HG03460 (cell line): Measurements from ENCODE around the gene MAST2.
A peak's percentile ranks its signal among the peaks of the same experiment; 100 is the strongest.

Experiments
- ATAC-seq: cut with Tn5 transposase; IDR thresholded peaks from one replicate; pipeline ENCODE4 v1.9.1; 2021; ENCODE audit not compliant: unreplicated experiment

The MAST2 gene

DNA sequence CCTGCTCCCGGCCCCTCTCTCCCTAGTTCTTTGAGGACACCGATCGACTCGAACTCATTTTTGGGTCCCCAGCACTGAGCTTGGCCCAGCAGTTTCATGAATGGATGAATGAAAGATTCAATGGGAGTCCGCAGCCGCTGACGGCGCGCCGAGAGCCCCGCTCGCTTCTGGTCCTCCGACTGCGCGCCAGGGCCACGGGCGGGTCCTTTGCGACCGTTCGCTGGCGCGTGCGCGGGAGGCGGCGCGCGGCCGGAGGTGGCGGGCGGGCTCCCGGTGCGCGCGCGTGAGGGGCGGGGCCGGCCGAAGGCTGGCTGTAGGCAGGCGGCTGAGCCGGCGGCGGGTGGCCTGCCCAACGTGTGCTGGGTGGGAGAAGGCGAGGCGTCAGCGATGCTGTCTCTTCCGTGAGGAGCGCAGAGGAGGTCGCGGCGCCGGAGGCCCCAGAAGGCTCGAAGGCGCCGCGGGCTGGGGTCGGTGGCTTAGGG lies at the start of gene MAST2:
Gene MAST2, plus strand, starts transcription at position 314 of the 482 bp plus-strand sequence. CDS start 284 bp downstream, outside the sequence.
- peak; percentile 83 for ATAC-seq

GRCh38 chr1:45755697-45756096 lies 47.7 kb upstream of the MAST2 start:
- no peak for ATAC-seq

DNA sequence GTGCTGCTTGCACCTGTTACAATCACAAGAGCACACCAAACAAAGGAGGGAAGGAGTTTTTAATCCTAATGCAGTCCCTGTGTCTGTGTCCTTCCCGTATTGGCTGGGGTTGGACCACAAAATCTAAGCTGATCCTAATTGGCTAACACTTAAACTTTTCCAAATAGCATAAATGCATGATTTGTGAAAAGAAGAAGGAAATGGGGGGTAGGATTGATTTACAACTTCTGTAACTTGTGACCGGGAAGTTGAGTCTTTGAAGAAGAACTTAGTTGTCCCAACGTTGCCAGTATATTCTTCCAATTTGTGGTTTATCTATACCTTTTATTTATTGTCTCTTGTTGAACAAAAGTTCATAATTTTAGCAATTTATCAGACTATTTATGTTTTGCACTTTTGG lies 41.1 kb upstream of the MAST2 start:
- ATAC-seq, result no peak

DNA sequence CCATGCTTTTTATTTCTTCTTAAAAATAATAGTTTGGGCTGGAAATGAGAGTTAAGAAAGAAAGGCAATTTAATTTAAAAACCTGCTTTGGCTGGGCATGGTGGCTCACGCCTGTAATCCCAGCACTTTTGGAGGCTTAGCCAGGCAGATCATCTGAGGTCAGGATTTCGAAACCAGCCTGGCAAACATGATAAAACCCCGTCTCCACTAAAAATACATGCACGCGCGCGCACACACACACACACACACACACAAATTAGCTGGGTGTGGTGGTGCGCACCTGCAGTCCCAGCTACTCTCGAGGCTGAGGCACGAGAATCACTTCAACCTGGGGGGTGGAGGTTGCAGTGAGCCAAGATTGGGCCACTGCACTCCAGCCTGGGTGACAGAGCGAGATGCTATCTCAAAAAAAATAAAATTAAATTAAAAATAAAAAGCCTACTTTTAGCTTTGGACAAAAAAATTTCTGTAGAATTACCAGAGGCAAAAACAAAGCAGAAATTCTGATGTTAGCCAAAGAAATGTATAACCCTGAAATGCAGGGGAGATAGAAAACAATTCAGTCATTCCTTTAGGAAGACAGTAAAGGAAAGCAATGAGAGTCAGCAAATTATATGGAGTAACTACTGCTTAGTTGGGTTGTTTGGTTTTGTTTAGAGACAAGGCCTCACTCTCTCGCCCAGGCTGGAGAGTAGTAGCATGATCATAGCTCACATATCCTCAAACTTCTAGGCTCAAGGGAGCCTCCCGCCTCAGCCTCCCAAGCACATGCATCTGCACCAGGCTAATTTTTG lies 37.2 kb upstream of the MAST2 start:
- ATAC-seq, result no peak

GRCh38 chr1:45767035-45767434 lies 36.4 kb upstream of the MAST2 start:
- ATAC-seq, result no peak

DNA sequence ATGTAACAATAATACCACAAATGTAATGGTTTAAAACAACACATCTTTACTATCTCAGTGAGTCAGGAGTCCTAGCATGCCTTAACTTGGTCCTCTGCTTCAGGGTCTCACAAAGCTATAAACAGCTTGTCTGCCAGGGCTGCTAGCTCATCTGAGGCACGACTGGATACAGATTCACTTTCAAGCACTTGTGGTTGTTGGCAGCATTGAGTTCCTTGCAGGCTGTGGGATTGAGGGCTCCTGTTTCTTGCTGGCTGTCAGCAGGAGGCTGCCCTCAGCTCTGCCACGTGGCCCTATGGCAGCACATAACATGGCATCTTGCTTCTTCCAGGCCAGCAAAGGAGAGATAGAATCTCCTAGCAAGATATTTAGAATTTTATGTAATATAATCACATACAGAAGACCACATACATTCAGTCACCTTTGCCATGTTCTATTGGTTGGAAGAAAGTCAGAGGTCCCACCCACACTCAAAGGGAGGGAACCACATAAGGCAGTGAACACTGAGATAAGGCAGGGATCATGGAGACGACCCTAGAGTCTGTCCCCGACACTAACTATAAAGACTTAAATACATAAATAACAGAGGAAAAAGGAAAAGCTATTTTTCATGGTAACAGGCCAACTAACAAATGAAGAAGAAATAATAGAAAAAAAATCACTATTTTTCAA lies 34.0 kb upstream of the MAST2 start:
- no peak for ATAC-seq

DNA sequence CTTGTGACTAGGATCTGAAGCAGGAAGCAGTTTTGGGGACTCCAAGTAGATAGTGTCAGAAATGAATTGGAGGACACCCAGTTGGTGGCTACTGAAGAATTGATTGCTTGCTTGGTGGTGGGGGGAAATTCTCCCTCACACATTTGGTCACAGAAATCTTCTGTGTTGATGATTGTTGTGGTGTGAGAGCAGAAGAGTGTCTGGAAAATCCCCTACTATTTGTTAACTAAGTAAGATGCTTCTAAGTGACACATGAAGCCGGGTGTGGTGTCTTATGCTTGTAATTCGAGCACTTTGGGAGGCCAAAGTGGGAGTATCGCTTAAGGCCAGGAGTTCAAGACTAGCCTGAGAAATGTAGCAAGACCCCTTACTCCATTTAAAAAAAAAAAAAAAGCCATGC lies 30.4 kb upstream of the MAST2 start:
- ATAC-seq, result no peak

- no peak for ATAC-seq
Measured at GRCh38 chr1:45775794-45776193, 27.6 kb upstream of the MAST2 start.

- ATAC-seq, result peak; percentile 73
Measured at GRCh38 chr1:45785583-45785982, 17.8 kb upstream of the MAST2 start.

GRCh38 chr1:45787905-45788304 lies 15.5 kb upstream of the MAST2 start:
- ATAC-seq, result no peak

DNA sequence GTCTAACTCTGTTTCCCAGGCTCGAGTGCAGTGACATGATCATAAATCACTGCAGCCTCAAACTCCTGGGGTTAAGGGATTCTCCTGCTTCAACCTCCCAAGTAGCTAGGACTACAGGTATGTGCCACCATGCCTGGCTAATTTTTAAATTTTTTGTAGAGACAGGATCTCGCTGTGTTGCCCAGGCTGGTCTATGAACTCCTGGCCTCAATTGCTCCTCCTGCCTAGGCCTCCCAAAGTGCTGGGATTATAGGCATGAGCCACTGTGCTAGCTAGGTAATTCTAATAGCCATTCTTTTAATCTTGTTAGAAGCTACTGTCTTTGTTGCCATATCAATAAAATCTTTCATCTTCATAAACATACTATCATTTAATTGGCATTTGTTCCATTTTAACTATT lies 13.8 kb upstream of the MAST2 start:
- no peak for ATAC-seq

GRCh38 chr1:45792744-45793143 lies 10.7 kb upstream of the MAST2 start:
- ATAC-seq, result no peak

- no peak for ATAC-seq
Measured at GRCh38 chr1:45793942-45794604, 9.3 kb upstream of the MAST2 start.

DNA sequence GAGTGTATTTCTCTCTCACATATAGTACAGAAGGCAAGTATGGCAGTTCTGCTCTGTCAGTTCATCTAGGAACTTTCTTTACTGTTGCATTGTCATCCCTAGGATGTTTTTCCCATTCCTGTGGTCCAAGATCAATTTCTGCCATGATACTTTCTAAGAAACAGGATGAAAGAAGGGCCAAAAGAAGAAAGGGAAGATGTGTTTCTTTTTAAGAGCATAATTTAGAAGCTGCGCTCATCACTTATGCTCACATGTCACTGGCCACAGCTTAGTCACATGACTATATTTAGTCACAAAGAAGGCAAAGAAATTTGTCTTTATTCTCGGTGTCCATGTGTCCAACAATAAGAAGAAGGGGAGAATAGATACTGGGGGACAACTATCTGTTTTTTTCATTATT lies 7.0 kb upstream of the MAST2 start:
- no peak for ATAC-seq

DNA sequence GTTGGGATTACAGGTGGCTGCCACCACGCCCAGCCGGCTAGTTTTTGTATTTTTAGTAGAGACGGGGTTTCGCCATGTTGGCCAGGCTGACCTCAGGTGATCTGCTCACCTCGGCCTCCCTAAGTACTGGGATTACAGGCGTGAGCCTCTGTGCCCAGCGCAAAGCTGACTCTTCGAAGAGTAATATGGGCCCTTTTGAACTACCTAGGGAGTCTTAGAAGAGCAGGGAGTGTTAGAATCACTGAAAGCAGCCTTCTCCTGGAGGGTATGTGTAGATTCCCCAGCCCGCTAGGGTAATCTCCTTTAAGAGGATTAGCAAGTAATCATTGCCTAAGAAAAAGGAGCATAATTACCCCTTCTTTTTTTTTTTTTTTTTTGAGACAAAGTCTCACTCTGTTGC lies 6.5 kb upstream of the MAST2 start:
- ATAC-seq, result no peak

DNA sequence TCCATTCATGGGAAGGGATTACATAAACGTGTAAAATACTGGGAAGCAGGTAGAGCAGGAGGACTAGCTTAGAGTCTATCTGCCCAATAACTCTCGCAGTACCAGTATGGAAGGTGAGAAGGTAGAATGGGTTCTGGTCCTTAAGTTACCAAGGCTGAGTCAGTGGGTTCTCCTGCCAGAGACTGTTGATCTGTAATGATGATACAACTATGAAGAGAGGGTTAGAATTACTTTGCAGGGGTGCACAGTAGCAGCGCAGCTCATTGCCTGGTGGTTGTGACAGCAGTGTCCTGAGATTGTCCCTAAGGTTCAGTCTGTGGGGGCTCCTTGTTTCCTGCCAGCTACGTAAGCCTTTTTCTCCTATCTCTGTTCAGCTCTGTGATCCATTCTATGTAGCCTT lies 2.5 kb upstream of the MAST2 start:
- ATAC-seq, result no peak

GRCh38 chr1:45802343-45803298 lies 791 bp upstream of the MAST2 start:
- ATAC-seq, result no peak

GRCh38 chr1:45803781-45804668 lies 613 bp downstream of the MAST2 start:
- ATAC-seq, result peak; percentile 15

DNA sequence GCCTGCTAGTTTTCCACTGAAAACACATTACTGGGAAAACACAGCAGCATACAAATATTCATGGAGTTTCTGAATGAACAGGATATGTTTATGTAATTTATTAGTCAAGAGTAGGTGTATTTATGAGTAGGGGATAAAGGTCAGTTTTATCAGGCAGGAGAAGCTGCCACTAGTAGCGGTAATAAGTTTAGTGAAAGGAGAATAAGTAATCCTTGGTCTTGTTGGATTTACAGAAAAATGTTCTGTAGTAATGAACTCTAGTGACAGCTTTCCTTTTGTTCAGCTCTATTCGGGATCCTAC lies 1.2 kb downstream of the MAST2 start:
- no peak for ATAC-seq

GRCh38 chr1:45806129-45806528 lies 2.7 kb downstream of the MAST2 start:
- ATAC-seq, result no peak
